PFSK-1 (cell line): Measurements from ENCODE around the gene OSER1.

Experiments used
- POLR2AphosphoS5 ChIP-seq: IDR thresholded peaks from 2 replicates; pipeline ENCODE4 v1.6.1; 2012; ENCODE audit warnings: low read depth, mild to moderate bottlenecking, control low read depth, low read length, moderate library complexity
- SIN3A ChIP-seq: IDR thresholded peaks from 2 replicates; pipeline ENCODE4 v1.6.1; 2012; ENCODE audit warnings: mild to moderate bottlenecking, low read length, moderate library complexity, borderline replicate concordance; ENCODE audit not compliant: insufficient read depth
- TAF1 ChIP-seq: IDR thresholded peaks from 2 replicates; pipeline ENCODE4 v1.6.1; 2012; ENCODE audit warnings: low read length, control low read depth, borderline replicate concordance; ENCODE audit not compliant: insufficient read depth
- TF ChIP-seq, protein P1 (sequence below), 2 experiments: IDR thresholded peaks; 2 replicates each; pipeline versions ENCODE4 v1.6.1 to v1.8.0; 2011 to 2012; ENCODE audit warnings: low read depth in 2 of 2, low read length in 2 of 2, control low read depth in 1 of 2, inconsistent platforms in 1 of 2, mild to moderate bottlenecking in 1 of 2, moderate library complexity in 1 of 2; ENCODE audit not compliant: insufficient read depth in 1 of 2

DNA sequence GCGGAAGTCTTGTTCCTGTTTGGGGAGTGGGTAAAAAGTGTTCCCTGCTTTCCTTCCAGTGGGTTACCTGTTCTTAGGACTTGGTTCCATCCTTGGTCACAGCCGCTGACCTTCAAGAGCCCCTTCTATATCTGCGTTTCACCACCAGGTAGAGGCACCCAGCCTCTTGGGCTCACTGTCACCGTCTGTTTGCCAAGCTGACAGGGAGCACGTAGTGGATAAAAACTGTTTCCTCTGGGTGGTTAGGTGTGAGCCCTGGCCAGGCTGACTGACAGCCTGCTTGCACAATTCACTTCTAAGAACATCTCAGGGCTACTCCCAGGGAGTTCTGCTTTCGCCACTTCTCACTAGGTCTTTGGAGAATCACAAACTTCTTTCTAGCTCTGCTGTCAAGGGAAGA, 21.8 kb downstream of the OSER1 start:
- no peak for TF ChIP-seq POLR2AphosphoS5
- no peak for TF ChIP-seq TAF1
- TF ChIP-seq SIN3A: no peak
- TF ChIP-seq, protein P1, sequence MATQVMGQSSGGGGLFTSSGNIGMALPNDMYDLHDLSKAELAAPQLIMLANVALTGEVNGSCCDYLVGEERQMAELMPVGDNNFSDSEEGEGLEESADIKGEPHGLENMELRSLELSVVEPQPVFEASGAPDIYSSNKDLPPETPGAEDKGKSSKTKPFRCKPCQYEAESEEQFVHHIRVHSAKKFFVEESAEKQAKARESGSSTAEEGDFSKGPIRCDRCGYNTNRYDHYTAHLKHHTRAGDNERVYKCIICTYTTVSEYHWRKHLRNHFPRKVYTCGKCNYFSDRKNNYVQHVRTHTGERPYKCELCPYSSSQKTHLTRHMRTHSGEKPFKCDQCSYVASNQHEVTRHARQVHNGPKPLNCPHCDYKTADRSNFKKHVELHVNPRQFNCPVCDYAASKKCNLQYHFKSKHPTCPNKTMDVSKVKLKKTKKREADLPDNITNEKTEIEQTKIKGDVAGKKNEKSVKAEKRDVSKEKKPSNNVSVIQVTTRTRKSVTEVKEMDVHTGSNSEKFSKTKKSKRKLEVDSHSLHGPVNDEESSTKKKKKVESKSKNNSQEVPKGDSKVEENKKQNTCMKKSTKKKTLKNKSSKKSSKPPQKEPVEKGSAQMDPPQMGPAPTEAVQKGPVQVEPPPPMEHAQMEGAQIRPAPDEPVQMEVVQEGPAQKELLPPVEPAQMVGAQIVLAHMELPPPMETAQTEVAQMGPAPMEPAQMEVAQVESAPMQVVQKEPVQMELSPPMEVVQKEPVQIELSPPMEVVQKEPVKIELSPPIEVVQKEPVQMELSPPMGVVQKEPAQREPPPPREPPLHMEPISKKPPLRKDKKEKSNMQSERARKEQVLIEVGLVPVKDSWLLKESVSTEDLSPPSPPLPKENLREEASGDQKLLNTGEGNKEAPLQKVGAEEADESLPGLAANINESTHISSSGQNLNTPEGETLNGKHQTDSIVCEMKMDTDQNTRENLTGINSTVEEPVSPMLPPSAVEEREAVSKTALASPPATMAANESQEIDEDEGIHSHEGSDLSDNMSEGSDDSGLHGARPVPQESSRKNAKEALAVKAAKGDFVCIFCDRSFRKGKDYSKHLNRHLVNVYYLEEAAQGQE (IDR thresholded peaks at IDR 0.05; ENCODE audit: insufficient read depth in 1 of 2, low read depth in 2 of 2, low read length in 2 of 2): no peak
